Caco-2 (cell line): ENCODE measurements around the gene RAB26. TPM values are rescaled to one million over a fixed set of nuclear protein-coding genes. Genes with fewer than 3 reads are reported as not detected.
"Not testable (repeated sequence)": the region's sequence is repeated elsewhere in the genome, so short reads cannot be mapped to it uniquely, and the experiment has no call there.

Experiments used
- BruUV-seq: library from RNA; stranded (reverse); fragments of 400-500 nt; replicated peaks from 2 replicates; lab custom pipeline; 2021; lab: Mats Ljungman, UMichigan
- CTCF ChIA-PET: fragments of 300-600 bp; sonication (Branson Sonifier 250); formaldehyde crosslinking; loops from one replicate; lab custom pipeline; 2022; ENCODE audit warnings: antibody characterized with exemption; lab: Charles Lee
- POLR2A ChIA-PET: fragments of 300-600 bp; sonication (Branson Sonifier 250); formaldehyde crosslinking; loops from one replicate; lab custom pipeline; 2022; ENCODE audit warnings: antibody characterized with exemption; lab: Charles Lee
- DNase-seq, 2 experiments: peaks; one replicate each; pipeline versions ENCODE4 v3.0.0 to v3.0.0-alpha.2; 2020 to 2022
- H3K27me3 ChIP-seq: replicated peaks from 2 replicates; pipeline ENCODE4 v1.6.0; 2011; ENCODE audit warnings: low read length; ENCODE audit not compliant: control insufficient read depth, insufficient read depth
- H3K36me3 ChIP-seq: 2 replicates; pipeline ENCODE4 v1.5.1; 2011; ENCODE audit warnings: low read length; ENCODE audit not compliant: control insufficient read depth, insufficient read depth
- H3K4me1 ChIP-seq: fragments of 250-450 bp; sonication (Bioruptor Pico); 2 replicates; pipeline ENCODE4 v1.5.1; 2020; ENCODE audit warnings: mild to moderate bottlenecking
- H3K4me3 ChIP-seq: 2 replicates; pipeline ENCODE4 v1.5.1; 2011; ENCODE audit warnings: low read depth, mild to moderate bottlenecking, control low read depth, low read length
- H3K9me3 ChIP-seq: fragments of 250-450 bp; sonication (Bioruptor Pico); 2 replicates; pipeline ENCODE4 v1.5.1; 2020; ENCODE audit warnings: mild to moderate bottlenecking, moderate library complexity
- H3K27ac Mint-ChIP-seq: one replicate; pipeline ENCODE4 v1.8.0; 2022; ENCODE audit warnings: mixed read lengths; ENCODE audit not compliant: unreplicated experiment
- H3K27me3 Mint-ChIP-seq: one replicate; pipeline ENCODE4 v1.8.0; 2022; ENCODE audit warnings: mixed read lengths; ENCODE audit not compliant: insufficient read depth, unreplicated experiment
- H3K36me3 Mint-ChIP-seq: one replicate; pipeline ENCODE4 v1.8.0; 2022; ENCODE audit warnings: mild to moderate bottlenecking, mixed read lengths; ENCODE audit not compliant: insufficient read depth, unreplicated experiment
- H3K4me1 Mint-ChIP-seq: one replicate; pipeline ENCODE4 v1.8.0; 2022; ENCODE audit warnings: low read depth, mixed read lengths; ENCODE audit not compliant: unreplicated experiment
- H3K4me3 Mint-ChIP-seq: one replicate; pipeline ENCODE4 v1.8.0; 2022; ENCODE audit warnings: mild to moderate bottlenecking, moderate library complexity, mixed read lengths; ENCODE audit not compliant: unreplicated experiment
- H3K9me3 Mint-ChIP-seq: one replicate; pipeline ENCODE4 v1.8.0; 2022; ENCODE audit warnings: mixed read lengths; ENCODE audit not compliant: unreplicated experiment
- CTCF ChIP-seq, 2 experiments: fragments of 200-600 bp in 1 of 2; IDR thresholded peaks; 1 replicate in 1 of 2; 2 replicates in 1 of 2; pipeline versions ENCODE4 v1.5.1 to v1.8.0; 2011 to 2022; ENCODE audit warnings: antibody characterized with exemption in 1 of 2, control low read depth in 1 of 2, inconsistent platforms in 1 of 2, low read depth in 1 of 2, low read length in 1 of 2, mild to moderate bottlenecking in 1 of 2, moderate library complexity in 1 of 2; ENCODE audit not compliant: insufficient read depth in 1 of 2, severe bottlenecking in 1 of 2, unreplicated experiment in 1 of 2
- intact Hi-C: fragments of 100-400 bp; cut with micrococcal nuclease; formaldehyde crosslinking; loops from one replicate; pipeline ENCODE4 v1.10.0; 2022; ENCODE audit not compliant: unreplicated experiment
- total RNA-seq: library from RNA; stranded (reverse); gene quantifications from 2 replicates; pipeline ENCODE4 v1.2.3, GENCODE V29; 2022

Gene RAB26
- total RNA-seq, 1 experiment from 2014 or later = 1.0 TPM

- H3K9me3 ChIP-seq, H3K36me3 ChIP-seq, H3K4me1 ChIP-seq, H3K4me1 Mint-ChIP-seq, H3K4me3 Mint-ChIP-seq, H3K4me3 ChIP-seq, H3K27ac Mint-ChIP-seq, H3K36me3 Mint-ChIP-seq, intact Hi-C loops, H3K27me3 Mint-ChIP-seq, H3K27me3 ChIP-seq, H3K9me3 Mint-ChIP-seq, BruUV-seq, POLR2A ChIA-PET: not testable (repeated sequence)
- CTCF ChIA-PET = interaction anchor here (0.6 to 1.6 kb wide), 3 partner anchors 19 to 446 kb away, joined by 3 to 14 read pairs (median 6); partner anchors contain the start of gene ECI1
- peak in 1 of 2 experiments; percentile 25 for DNase-seq
- TF ChIP-seq CTCF (IDR thresholded peaks at IDR 0.05; ENCODE audit: insufficient read depth in 1 of 2, low read depth in 1 of 2, low read length in 1 of 2, severe bottlenecking in 1 of 2, unreplicated experiment in 1 of 2) = peak in 1 of 2 experiments; percentile 7
Measured at GRCh38 chr16:2121325-2121724, 27.1 kb upstream of the RAB26 start.

GRCh38 chr16:2121853-2122252 is 26.6 kb upstream of the RAB26 start:
- Histone ChIP-seq H3K4me3 (no peak overlapping the region), H3K27me3 (no peaks in the 10 kb centered on the region), H3K36me3 (no peaks in the 10 kb centered on the region), H3K4me1 (no peaks in the 10 kb centered on the region), H3K9me3 (no peaks in the 10 kb centered on the region)
- no TSS peak for BruUV-seq
- no peak for TF ChIP-seq CTCF (IDR thresholded peaks at IDR 0.05; ENCODE audit: insufficient read depth in 1 of 2, low read depth in 1 of 2, low read length in 1 of 2, severe bottlenecking in 1 of 2, unreplicated experiment in 1 of 2)
- no peak overlapping the region for H3K4me3 Mint-ChIP-seq
- H3K4me1 Mint-ChIP-seq = no peaks in the 10 kb centered on the region
- H3K36me3 Mint-ChIP-seq = peaks cover 6% of the 10 kb centered on the region
- intact Hi-C loops = no loop called here
- H3K9me3 Mint-ChIP-seq = no peaks in the 10 kb centered on the region
- no peak for DNase-seq
- ChIA-PET CTCF (interaction anchor here (1.0 to 1.6 kb wide), 2 partner anchors 18 to 130 kb away, joined by 6 to 14 read pairs; partner anchors contain the start of gene ECI1), POLR2A (no interaction called here)
- no peak overlapping the region for H3K27ac Mint-ChIP-seq
- no peaks in the 10 kb centered on the region for H3K27me3 Mint-ChIP-seq

DNA sequence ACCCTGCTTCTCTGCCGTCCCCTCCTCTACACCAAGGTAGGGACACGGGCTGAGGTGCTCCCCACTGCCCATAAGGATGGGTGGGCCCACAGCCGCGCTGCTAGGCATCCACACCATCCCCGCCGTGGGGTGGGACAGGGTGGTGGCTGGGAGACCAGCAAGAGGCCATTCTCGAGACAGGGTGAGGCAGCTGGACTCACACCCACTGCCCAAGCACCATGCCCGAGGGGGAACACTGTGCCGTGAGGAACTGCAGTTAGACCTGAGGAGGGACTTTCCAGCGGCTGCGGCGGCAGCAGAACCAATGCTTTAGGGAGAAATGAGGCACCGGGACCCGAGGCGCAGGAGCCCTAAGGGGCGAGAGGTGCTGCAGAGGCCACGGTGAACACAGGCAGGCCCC is 26.0 kb upstream of the RAB26 start:
- ChIA-PET CTCF (no interaction called here), POLR2A (no interaction called here)
- H3K27ac Mint-ChIP-seq = no peak overlapping the region
- no peaks in the 10 kb centered on the region for H3K4me1 ChIP-seq
- no peaks in the 10 kb centered on the region for H3K27me3 ChIP-seq
- H3K4me3 Mint-ChIP-seq = no peak overlapping the region
- H3K9me3 Mint-ChIP-seq = no peaks in the 10 kb centered on the region
- H3K36me3 ChIP-seq = no peaks in the 10 kb centered on the region
- peaks cover 6% of the 10 kb centered on the region for H3K36me3 Mint-ChIP-seq
- no peaks in the 10 kb centered on the region for H3K27me3 Mint-ChIP-seq
- no peak for TF ChIP-seq CTCF (IDR thresholded peaks at IDR 0.05; ENCODE audit: insufficient read depth in 1 of 2, low read depth in 1 of 2, low read length in 1 of 2, severe bottlenecking in 1 of 2, unreplicated experiment in 1 of 2)
- BruUV-seq = no TSS peak
- intact Hi-C loops = no loop called here
- no peaks in the 10 kb centered on the region for H3K9me3 ChIP-seq
- no peak for DNase-seq
- no peak overlapping the region for H3K4me3 ChIP-seq
- no peaks in the 10 kb centered on the region for H3K4me1 Mint-ChIP-seq

GRCh38 chr16:2122934-2123683 is 25.3 kb upstream of the RAB26 start:
- H3K36me3 ChIP-seq, H3K4me3 ChIP-seq, DNase-seq, H3K9me3 ChIP-seq, intact Hi-C loops, H3K27me3 Mint-ChIP-seq, BruUV-seq, H3K27me3 ChIP-seq, H3K4me3 Mint-ChIP-seq, POLR2A ChIA-PET, H3K36me3 Mint-ChIP-seq, CTCF ChIA-PET, H3K4me1 Mint-ChIP-seq, H3K9me3 Mint-ChIP-seq, H3K4me1 ChIP-seq, H3K27ac Mint-ChIP-seq: not testable (repeated sequence)
